IPS-20b (cell line): ENCODE measurements around the gene TMPRSS4.
A peak's percentile ranks its signal among the peaks of the same experiment; 100 is the strongest.

ENCODE experiments used
- H3K27ac ChIP-seq: one replicate; pipeline ENCODE4 v1.5.1; 2013; ENCODE audit warnings: low read length
- H3K27me3 ChIP-seq: 2 replicates; pipeline ENCODE4 v1.6.1; 2013; ENCODE audit warnings: mild to moderate bottlenecking, low read length, inconsistent platforms; ENCODE audit not compliant: insufficient read depth
- H3K36me3 ChIP-seq: 2 replicates; pipeline ENCODE4 v1.6.1; 2013; ENCODE audit warnings: low read depth, mild to moderate bottlenecking, inconsistent platforms, low read length, moderate library complexity; ENCODE audit not compliant: insufficient read depth
- H3K4me1 ChIP-seq: 2 replicates; pipeline ENCODE4 v1.6.1; 2013; ENCODE audit warnings: mild to moderate bottlenecking, control low read depth, inconsistent platforms, low read length, moderate library complexity; ENCODE audit not compliant: insufficient read depth
- H3K4me3 ChIP-seq: 2 replicates; pipeline ENCODE4 v1.5.1; 2013; ENCODE audit warnings: mild to moderate bottlenecking, low read length, inconsistent platforms
- H3K9ac ChIP-seq: 2 replicates; pipeline ENCODE4 v1.6.1; 2013; ENCODE audit warnings: low read depth, mild to moderate bottlenecking, inconsistent platforms, low read length, moderate library complexity
- H3K9me3 ChIP-seq: 2 replicates; pipeline ENCODE4 v1.6.1; 2013; ENCODE audit warnings: mild to moderate bottlenecking, low read depth, low read length, inconsistent platforms; ENCODE audit not compliant: insufficient read depth

The TMPRSS4 gene

GRCh38 chr11:118145285-118146227 is 68.7 kb downstream of the TMPRSS4 start:
- Histone ChIP-seq H3K4me1 (no peaks in the 10 kb centered on the region; the same call in 1 of the 2 replicates), H3K36me3 (no peaks in the 10 kb centered on the region), H3K9me3 (no peaks in the 10 kb centered on the region), H3K9ac (no peak overlapping the region), H3K27me3 (peaks cover 83% of the 10 kb centered on the region), H3K4me3 (peak overlapping the region; percentile 73), H3K27ac (no peak overlapping the region)

GRCh38 chr11:118146554-118146953 is 69.7 kb downstream of the TMPRSS4 start:
- Histone ChIP-seq H3K27ac (no peak overlapping the region), H3K4me3 (peak overlapping the region; percentile 73; the same call in 1 of the 2 replicates), H3K36me3 (no peaks in the 10 kb centered on the region), H3K27me3 (peaks cover 93% of the 10 kb centered on the region), H3K4me1 (peaks cover 1% of the 10 kb centered on the region; the same call in 1 of the 2 replicates), H3K9me3 (no peaks in the 10 kb centered on the region), H3K9ac (no peak overlapping the region)

GRCh38 chr11:118147502-118147901 is 70.6 kb downstream of the TMPRSS4 start:
- no peak overlapping the region for H3K27ac ChIP-seq
- no peak overlapping the region for H3K9ac ChIP-seq
- peaks cover 95% of the 10 kb centered on the region for H3K27me3 ChIP-seq
- H3K4me3 ChIP-seq, result no peak overlapping the region
- peaks cover 3% of the 10 kb centered on the region; the same call in 1 of the 2 replicates for H3K4me1 ChIP-seq
- H3K36me3 ChIP-seq, result no peaks in the 10 kb centered on the region
- H3K9me3 ChIP-seq, result no peaks in the 10 kb centered on the region

GRCh38 chr11:118148240-118148639 is 71.4 kb downstream of the TMPRSS4 start:
- peaks cover 3% of the 10 kb centered on the region; the same call in 1 of the 2 replicates for H3K4me1 ChIP-seq
- H3K27me3 ChIP-seq, result peaks cover 94% of the 10 kb centered on the region

GRCh38 chr11:118148856-118149255 is 72.0 kb downstream of the TMPRSS4 start:
- H3K27me3 ChIP-seq, result peaks cover 94% of the 10 kb centered on the region
- no peak overlapping the region for H3K4me3 ChIP-seq
- H3K9me3 ChIP-seq, result no peaks in the 10 kb centered on the region
- no peaks in the 10 kb centered on the region for H3K36me3 ChIP-seq
- H3K9ac ChIP-seq, result no peak overlapping the region
- no peak overlapping the region for H3K27ac ChIP-seq
- peaks cover 7% of the 10 kb centered on the region; the same call in 1 of the 2 replicates for H3K4me1 ChIP-seq

More at GRCh38 chr11:118148240-118148639, 71.4 kb downstream of the TMPRSS4 start:
- Histone ChIP-seq H3K4me3 (no peak overlapping the region), H3K36me3 (no peaks in the 10 kb centered on the region), H3K9ac (no peak overlapping the region), H3K27ac (no peak overlapping the region), H3K9me3 (no peaks in the 10 kb centered on the region)

GRCh38 chr11:118149493-118149892 is 72.6 kb downstream of the TMPRSS4 start:
- no peaks in the 10 kb centered on the region for H3K9me3 ChIP-seq
- peaks cover 94% of the 10 kb centered on the region for H3K27me3 ChIP-seq
- no peaks in the 10 kb centered on the region for H3K36me3 ChIP-seq
- H3K27ac ChIP-seq, result no peak overlapping the region
- peaks cover 9% of the 10 kb centered on the region for H3K4me1 ChIP-seq
- H3K4me3 ChIP-seq, result no peak overlapping the region
- H3K9ac ChIP-seq, result no peak overlapping the region

- Histone ChIP-seq H3K36me3 (no peaks in the 10 kb centered on the region), H3K4me1 (peaks cover 26% of the 10 kb centered on the region), H3K27me3 (peaks cover 99% of the 10 kb centered on the region), H3K9ac (no peak overlapping the region), H3K9me3 (no peaks in the 10 kb centered on the region), H3K27ac (no peak overlapping the region), H3K4me3 (peak overlapping the region; percentile 75; the same call in 1 of the 2 replicates)
These were observed 74.6 kb downstream of the TMPRSS4 start for GRCh38 chr11:118151431-118151830.

GRCh38 chr11:118152020-118152551 is 75.2 kb downstream of the TMPRSS4 start:
- Histone ChIP-seq H3K4me3 (peak overlapping the region; percentile 75), H3K9ac (peak overlapping the region; percentile 24; the same call in 1 of the 2 replicates), H3K27me3 (peaks cover 99% of the 10 kb centered on the region)

GRCh38 chr11:118152552-118153471 is 75.9 kb downstream of the TMPRSS4 start, which contains the start of gene SCN4B:
Gene SCN4B (minus strand): TSS chr11:118152823. CDS start chr11:118152673, 150 bp downstream.
- Histone ChIP-seq H3K9ac (peak within 1 kb of the TSS; percentile 24; the same call in 1 of the 2 replicates), H3K4me3 (peak within 1 kb of the TSS; percentile 75), H3K36me3 (no peaks in the 10 kb centered on the region), H3K27ac (no peak within 1 kb of the TSS), H3K4me1 (peaks cover 34% of the 10 kb centered on the region), H3K9me3 (no peaks in the 10 kb centered on the region), H3K27me3 (peaks cover 99% of the 10 kb centered on the region)

More at GRCh38 chr11:118152020-118152551, 75.2 kb downstream of the TMPRSS4 start:
- no peaks in the 10 kb centered on the region for H3K36me3 ChIP-seq
- H3K4me1 ChIP-seq, result peaks cover 32% of the 10 kb centered on the region
- no peaks in the 10 kb centered on the region for H3K9me3 ChIP-seq
- H3K27ac ChIP-seq, result no peak overlapping the region

- H3K9ac ChIP-seq, result no peak overlapping the region
- H3K36me3 ChIP-seq, result no peaks in the 10 kb centered on the region
- peaks cover 34% of the 10 kb centered on the region for H3K4me1 ChIP-seq
- no peak overlapping the region for H3K27ac ChIP-seq
- peaks cover 99% of the 10 kb centered on the region for H3K27me3 ChIP-seq
- no peaks in the 10 kb centered on the region for H3K9me3 ChIP-seq
- H3K4me3 ChIP-seq, result peak overlapping the region; percentile 75
These were observed 76.6 kb downstream of the TMPRSS4 start for GRCh38 chr11:118153516-118153915.

GRCh38 chr11:118153976-118154375 is 77.1 kb downstream of the TMPRSS4 start:
- Histone ChIP-seq H3K36me3 (no peaks in the 10 kb centered on the region), H3K27ac (no peak overlapping the region), H3K9me3 (no peaks in the 10 kb centered on the region), H3K9ac (no peak overlapping the region), H3K4me3 (peak overlapping the region; percentile 75), H3K4me1 (peaks cover 34% of the 10 kb centered on the region), H3K27me3 (peaks cover 99% of the 10 kb centered on the region)
